ENCODE data around the gene GNG7.

GRCh38 chr19:2591537-2592291 lies 110.8 kb downstream of the GNG7 start:
- TF ChIP-seq POLR2A (IDR thresholded peaks at IDR 0.05; ENCODE audit: low read depth, low read length) = no peak
- no peak for TF ChIP-seq SPI1 (IDR thresholded peaks at IDR 0.05; ENCODE audit: low read depth, low read length)
- no peak for TF ChIP-seq POLR2AphosphoS5 (IDR thresholded peaks at IDR 0.05; ENCODE audit: low read depth, low read length)
- TF ChIP-seq TAF1 (IDR thresholded peaks at IDR 0.05; ENCODE audit: low read depth, low read length) = no peak
- TF ChIP-seq PAX5 (IDR thresholded peaks at IDR 0.05; ENCODE audit: insufficient read depth, low read length, severe bottlenecking) = no peak

Measured in GM12891 (cell line).